NCI-H2227 (cell line): Measurements from ENCODE around the gene NTNG1.

Experiments
- DNase-seq: peaks from one replicate; lab custom pipeline; 2025; ENCODE audit not compliant: unreplicated experiment; lab: John Stamatoyannopoulos, UW

NTNG1 gene

GRCh38 chr1:107491582-107491981 is 350.7 kb downstream of the NTNG1 start:
- no peak for DNase-seq

DNA sequence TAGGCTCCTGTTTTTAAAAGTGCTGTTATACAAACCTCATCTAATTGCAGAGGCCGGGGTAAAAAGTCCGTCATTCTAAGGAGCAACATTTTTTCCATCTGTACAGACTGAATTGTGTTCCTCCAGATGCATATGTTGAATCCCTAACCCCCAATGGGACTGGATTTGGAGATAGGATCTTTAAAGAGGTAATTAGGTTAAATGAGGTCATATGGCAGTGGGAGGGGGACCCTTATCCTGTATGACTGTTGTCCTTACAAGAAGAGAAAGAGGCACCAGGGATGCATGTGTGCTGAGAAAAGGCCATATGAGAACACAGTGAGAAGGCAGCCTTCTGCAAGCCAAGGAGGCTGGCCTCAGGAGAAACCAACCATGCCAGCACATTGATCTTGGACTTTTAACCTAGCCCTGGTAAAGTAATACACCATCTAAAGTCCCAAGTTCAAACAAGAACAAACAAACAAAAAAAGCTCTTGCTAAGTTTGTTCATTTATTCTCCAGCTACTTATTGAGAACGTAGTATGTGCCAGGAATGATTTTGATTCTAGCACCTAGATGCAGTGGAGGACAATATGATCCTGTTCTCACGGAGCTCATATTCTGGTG is 352.4 kb downstream of the NTNG1 start:
- DNase-seq, result no peak

DNA sequence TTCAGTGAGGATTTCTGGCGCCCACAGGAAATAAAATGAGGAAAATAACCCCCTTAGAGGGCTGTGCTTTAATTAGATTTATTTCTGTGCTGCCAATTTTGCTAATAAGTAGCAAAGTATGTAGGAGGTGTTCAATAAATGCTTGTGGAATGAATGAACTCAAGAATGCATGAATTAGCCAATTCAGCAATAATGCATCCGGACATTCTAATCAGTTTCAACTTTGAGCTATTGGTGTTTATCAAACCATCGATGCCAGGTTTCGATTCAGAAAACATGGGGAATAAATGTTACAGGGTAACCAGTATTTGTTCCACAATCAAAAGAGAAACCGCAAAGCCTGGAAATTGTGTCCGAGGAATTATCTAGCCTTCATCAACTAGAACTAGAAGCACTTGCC is 353.2 kb downstream of the NTNG1 start:
- no peak for DNase-seq

- no peak for DNase-seq
These were observed 355.2 kb downstream of the NTNG1 start for GRCh38 chr1:107496002-107496401.

GRCh38 chr1:107499139-107499744 is 358.4 kb downstream of the NTNG1 start:
- no peak for DNase-seq

DNA sequence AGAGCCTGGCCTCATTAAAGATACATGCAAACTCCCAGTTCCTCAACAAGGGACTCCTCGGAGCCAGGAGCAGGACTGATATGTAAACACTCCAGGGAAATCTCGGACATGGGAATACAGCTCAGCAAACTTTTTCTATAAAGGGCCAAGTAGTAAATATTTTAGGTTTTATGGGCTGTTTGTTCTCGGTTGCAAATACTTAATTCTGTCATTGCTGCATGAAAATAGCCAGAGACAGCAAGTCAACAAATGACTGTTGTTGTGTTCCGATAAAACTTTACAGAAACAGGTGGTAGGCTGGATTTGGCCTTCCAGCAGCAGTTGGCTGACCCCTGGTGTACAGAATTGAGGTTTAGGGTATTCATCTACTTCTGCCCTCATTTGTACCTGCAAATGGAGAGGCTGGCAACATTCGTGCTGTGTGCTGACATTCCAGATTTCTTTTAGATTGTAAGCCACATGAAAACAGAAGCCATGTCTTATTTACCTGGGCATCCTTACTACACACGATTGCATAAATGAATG is 360.3 kb downstream of the NTNG1 start:
- DNase-seq, result no peak

GRCh38 chr1:107510347-107510746 is 369.5 kb downstream of the NTNG1 start:
- DNase-seq, result no peak

DNA sequence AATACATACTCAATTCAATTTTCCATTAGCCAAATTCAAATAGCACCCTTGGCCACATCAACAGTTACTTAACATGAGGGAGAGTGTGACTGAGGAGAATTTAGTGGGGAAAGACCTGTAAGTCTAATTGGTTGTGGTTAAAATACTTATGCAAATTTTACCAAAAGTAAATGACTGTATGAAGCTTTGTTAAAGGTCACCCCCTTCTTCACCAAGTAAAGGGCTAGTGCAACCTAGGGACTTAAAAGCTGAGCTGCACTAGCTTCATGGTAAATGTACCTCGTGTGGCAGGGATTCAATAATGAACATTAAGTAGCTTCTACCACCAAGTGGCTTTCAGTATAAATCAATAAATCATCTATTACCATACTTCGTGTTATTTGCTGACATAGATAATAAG is 372.0 kb downstream of the NTNG1 start:
- DNase-seq, result no peak

DNA sequence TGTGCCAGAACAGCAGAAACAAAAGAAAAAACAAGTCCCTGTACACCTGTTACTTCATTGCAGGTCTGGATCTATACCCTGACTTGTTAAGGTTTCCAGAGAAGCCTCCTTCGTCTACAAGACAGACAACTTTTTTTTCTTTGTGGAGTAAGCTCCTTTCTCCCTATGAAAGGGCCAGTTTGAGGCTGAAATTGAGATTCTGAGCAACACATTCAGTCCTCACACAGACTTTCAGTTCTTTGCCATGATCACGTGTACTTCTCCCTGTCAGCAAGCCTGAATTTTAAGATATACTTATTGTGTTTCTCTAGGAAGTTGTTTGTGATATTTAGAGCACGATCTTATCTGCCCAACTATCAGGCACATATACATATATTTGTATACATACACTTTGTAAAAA is 374.0 kb downstream of the NTNG1 start:
- DNase-seq, result no peak

DNA sequence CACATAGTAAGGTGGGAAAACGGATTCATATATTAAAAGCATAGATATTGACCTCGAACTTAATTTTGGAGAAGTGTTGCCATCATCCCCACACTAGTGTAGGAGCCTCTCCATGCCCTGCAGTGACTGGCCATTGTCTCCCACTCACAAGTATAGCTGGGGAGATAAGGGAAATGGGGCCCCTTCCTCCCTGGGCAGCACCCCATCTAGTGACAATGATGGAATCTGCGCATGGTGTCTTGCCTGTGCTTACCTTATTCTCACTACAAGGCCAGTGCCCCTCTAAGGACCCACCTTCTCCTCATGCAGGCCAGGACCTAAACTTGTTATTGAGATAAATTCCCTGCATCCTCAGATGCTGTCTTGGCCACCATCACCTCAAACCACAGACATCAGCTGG is 374.9 kb downstream of the NTNG1 start:
- DNase-seq, result no peak

- DNase-seq, result no peak
These were observed 382.2 kb downstream of the NTNG1 start for GRCh38 chr1:107523061-107523460.

GRCh38 chr1:107523736-107524135 is 382.9 kb downstream of the NTNG1 start:
- DNase-seq, result no peak

DNA sequence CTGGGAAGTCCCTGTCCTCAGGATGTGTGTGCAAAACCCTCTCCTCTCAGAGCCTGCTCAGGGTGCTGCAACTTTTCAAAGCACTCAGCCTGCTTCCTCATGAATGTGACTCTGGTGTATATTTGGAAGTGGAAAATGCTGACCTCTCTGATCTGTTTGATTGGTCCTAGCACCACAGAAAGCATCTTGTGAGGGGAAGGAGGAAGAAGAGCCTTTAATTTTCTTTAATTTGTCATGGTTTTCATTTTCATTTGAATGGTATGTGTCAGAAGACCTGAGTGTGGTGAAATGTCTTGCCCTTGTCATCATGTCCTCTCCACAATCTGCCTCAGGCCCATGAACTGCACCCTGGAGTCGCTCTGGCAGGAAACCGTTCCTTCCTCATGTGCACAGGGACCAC is 383.5 kb downstream of the NTNG1 start:
- no peak for DNase-seq

GRCh38 chr1:107525145-107525544 is 384.3 kb downstream of the NTNG1 start:
- DNase-seq, result no peak

DNA sequence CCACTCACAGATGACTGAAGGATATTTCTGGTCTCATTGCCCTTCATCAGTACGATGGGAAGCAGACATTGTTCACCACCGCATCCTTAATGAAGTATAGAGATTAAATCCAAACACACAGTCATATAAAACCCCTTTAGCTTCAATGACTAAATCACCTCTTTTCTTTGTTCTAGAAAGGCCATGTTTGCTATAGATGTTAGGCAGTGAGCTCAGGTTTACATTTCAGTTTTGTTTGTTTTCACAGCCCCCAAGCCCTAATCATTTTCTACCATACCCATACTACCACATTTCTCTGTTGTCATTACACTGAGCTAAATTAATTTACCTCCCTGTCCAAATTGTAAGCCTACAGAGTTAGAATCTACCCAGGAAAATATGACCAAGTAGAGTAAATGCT is 385.1 kb downstream of the NTNG1 start:
- no peak for DNase-seq

DNA sequence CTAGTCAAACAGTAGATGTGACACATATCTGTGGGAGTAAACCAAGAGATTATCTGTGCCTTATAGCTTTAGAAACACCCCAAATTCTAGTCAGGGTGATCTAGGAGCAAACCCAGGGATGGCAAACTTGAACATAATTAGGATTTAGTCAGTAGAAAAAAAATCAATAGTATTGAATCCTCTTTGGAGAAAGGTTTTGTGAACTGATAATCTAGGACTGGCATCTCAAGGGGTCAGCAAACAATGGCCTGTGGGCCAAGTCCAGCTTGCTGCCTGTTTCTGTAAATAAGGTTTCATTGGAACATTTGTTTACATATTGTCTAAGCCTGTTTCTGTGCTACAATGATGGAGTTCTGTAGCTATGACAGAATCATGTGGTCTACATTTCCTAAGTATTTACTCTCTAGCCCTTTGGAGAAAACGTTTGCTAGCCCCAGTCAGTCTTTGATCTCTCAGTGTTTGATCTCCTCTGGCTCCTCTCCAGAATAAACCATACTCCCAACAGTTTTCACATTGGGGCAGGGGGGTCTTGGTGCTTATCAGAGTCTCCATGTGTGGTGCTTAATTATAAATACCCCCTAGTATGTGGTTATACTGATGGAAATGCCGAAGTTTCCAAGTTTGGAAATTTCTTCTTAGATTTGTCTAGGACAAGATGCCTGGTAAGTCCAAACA is 385.8 kb downstream of the NTNG1 start:
- DNase-seq, result no peak

GRCh38 chr1:107529511-107530149 is 388.8 kb downstream of the NTNG1 start:
- DNase-seq, result peak; percentile 55

DNA sequence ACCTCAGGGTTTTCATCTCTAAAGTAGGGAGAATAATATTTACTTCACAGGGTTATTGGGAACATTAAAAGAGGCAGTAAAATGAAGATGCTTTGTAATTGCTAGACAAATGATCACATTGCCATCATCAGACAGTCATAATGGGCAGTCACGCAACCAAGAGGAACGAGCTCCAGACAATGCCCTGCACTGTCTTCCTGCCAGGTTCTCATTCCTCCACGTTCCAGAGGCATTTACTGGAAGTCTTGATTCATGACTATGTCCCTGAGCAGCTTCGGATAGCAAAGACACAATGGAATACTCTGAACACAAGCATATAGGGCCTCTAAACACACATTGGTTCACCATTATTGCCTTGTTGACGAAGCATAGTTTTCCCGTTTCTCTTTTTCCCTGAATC is 389.7 kb downstream of the NTNG1 start:
- no peak for DNase-seq

DNA sequence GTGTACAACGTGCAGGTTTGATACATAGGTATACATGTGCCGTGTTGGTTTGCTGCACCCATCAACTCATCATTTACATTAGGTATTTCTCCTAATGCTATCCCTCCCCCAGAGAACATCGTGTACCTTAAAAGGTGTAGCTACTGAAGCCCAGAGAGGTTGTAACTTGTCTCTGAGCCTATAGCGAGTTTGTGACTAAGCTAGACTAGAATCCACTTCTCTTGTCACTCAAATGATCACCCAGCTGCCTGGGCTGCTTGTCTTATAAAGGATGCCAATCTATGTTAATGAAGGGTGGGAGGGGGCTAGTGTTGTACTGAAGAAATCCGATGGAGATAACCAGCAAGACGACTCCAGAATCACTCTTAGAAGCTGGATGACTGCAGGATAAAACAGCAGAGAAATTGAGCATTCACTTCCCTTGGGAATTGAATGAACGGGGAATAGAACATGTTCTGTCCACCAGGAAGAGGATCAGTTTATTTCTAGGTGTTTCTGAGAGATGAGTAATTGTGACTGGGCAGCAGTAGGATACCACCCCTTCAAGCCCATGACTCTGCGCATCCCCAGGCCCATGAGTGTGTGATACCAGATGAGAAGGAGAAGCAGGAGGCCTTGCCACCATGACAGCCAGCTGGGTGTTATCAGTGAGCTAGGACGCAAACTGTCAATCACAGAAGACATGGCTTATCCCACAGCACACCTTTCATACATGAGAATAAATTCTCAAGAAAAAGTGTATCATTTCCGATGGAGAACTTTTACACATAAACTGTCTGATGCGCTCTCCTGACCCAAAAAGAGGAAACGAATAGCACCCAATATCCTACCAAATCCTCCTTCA is 390.4 kb downstream of the NTNG1 start:
- no peak for DNase-seq

GRCh38 chr1:107532318-107532717 is 391.5 kb downstream of the NTNG1 start:
- DNase-seq, result no peak
